HG02798 (cell line): ENCODE results near the gene CAMTA1.

Experiments
- ATAC-seq: cut with Tn5 transposase; IDR thresholded peaks from one replicate; pipeline ENCODE4 v1.9.1; 2021; ENCODE audit warnings: mild to moderate bottlenecking; ENCODE audit not compliant: unreplicated experiment, poor library complexity

CAMTA1 gene

DNA sequence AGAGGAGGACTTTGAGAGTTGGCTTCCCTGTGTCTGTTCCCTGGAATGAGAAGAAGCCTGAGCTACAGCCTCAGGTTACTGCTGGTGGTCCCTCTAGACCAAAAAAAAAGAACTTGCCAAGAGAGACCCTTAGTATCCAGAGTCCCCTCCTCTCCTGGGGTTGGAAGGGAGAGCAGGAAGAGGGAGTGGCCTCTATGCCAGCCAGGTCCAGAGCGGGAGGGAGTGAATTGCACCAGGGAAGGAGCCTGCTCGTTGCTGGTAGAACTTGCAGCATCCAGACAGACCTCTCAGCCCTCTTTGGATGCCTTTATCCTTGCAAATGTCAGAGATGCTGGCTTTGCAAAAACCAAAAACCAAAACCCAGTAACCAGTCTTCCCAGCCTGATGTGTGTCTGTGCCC is 494.5 kb downstream of the CAMTA1 start:
- ATAC-seq: no peak

DNA sequence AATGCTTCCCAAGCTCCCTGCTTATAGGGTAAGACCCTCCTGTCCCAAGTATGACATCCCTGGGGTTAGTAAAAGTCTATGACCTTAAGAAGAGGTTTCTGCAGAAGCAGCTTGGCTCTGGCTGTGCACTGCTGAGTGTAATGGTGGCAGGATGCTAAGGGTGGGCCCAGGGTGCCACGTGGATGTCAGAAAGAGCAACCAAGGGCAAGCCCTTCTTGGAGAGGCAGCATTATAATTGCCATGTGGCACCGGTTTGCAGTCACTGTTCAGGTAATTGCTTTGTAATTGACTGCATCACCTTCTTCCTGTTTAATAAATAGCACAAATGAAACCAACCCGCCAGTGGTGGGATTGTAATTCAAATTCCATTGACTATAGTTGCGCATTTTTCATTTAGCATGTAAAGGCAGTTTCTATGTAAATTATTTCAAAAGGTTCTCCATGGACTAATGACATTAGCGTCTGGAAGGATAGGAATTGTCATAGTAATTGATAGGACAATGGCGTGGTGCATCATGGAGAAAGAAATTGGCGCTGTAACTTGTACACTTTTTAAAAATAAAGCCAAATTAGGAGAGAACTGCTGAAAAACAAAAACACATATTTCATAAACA is 495.2 kb downstream of the CAMTA1 start:
- ATAC-seq: no peak

DNA sequence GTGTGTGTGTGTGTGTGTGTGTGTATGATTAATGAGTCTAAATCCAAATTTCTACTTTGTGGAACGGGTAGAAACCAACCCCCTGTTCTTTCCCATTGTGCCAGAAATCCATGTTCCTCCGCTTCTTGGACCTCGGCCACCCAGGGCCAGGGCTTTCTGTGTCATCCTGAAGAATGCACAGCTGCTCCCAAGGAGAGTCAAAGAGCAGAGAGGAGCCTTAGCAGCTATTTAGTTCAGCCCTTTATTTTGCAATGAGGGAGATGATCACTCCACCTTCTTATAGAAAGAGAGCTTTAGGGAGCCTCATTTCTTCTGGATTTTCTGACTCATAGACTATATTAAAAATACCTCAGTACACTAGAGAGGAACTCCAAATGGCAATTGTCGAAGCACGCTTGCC is 496.6 kb downstream of the CAMTA1 start:
- no peak for ATAC-seq

DNA sequence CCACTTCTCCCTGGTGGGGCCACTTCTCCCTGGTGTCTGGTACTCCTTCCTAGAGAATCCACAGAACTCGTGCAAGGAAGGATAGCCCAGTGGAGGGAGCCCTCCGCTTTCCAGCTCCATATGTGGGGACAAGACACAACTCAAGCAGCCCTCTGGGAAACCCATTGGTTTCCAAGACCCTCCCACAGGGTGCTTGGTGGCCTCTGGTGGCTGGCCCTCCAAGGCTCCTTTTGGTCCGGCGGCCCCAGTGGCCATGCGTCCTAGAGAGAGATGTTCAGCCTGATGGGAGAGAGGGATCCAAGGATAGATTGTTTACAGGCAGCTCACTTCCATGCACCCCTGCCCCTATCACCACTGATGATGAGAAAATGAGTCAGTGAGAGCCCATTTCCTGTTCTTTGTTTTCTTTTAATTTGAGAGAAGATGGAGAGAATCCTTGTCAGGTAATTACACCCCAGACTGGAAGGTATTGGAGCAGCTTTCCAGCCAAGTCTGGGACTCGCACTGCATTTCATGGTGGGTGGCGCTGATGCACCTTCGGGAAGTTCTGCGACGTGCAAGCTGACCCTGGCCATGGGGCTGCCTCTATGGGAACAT is 499.7 kb downstream of the CAMTA1 start:
- no peak for ATAC-seq

DNA sequence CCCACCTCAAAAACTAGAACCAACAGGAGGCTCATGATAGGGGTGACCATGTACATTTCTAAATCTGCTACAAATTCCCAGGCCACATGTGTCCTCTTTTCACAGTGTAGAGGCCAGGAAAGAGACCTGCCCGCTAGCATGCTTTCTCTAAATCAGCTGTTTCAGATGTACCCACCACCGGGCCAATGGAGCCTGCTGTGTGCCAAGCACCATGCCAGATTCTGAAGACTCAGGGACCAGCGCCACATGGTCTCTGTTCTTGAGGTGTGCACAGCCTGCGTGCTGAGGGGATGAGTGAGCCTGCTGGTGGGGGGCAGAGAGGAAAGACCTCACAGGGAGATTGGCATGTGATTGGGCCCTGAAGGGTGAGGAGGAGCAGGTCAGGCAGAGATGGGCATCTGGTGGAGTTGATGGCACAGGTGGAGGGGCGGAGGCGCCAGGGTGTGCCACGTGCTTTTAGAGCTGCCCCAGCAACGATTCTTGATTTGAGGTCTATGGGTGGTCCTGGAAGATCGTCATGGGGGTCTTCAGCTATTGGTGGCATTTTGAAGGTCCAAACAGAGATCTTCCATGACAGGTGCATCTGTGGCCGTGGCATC is 500.7 kb downstream of the CAMTA1 start:
- no peak for ATAC-seq

DNA sequence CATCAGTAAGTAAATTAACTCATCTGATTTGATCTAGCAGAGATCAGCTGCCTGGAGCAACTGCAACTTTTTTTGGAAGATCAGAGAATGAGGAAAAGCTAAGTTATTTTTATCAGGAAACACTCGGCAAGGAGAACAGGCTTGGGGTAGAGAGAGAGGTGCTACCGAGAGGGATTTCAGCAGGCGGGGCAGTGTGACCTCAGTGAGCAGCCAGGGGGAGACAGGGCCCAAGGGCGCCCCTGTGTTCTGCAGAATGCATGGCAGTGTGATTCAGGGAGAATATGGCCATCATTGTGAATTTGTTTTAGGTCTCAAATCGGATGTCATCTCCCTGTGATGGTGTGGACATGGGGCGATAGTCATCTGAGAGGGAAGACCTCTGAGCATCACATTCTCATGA is 501.8 kb downstream of the CAMTA1 start:
- no peak for ATAC-seq

DNA sequence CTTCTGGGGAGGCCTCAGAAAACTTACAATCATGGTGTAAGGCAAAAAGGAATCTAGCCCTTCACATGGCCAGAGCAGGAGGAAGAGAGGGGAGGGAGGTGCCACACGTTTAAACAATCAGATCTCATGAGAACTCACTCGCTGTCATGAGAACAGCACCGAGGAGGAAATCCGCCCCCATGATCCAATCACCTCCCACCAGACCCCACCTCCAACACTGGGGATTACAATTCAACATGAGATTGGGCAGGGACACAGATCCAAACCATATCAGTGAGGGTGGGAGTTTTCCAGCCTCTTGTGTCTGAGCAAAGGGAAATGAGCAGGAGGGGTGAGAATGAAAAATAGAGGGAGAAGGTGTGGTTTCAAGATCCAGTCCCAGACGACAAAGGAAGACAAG is 503.7 kb downstream of the CAMTA1 start:
- ATAC-seq: no peak

DNA sequence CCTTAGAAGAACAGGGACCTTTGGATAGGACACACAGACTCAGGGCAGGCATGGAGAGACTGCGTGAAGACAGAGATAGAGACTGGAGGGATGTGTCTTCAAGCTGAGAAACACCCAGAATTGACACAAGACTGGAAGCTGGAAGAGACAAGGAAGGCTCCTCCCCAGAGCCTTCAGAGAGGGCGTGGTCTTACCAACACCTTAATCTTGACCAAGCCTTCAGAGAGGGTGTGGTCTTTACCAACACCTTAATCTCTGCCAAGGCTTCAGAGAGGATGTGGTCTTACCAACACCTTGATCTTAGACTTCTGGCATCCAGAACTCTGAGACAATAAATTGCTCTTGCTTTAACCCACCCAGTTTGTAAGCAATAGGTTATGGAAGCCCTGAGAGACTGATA is 504.4 kb downstream of the CAMTA1 start:
- ATAC-seq: no peak

DNA sequence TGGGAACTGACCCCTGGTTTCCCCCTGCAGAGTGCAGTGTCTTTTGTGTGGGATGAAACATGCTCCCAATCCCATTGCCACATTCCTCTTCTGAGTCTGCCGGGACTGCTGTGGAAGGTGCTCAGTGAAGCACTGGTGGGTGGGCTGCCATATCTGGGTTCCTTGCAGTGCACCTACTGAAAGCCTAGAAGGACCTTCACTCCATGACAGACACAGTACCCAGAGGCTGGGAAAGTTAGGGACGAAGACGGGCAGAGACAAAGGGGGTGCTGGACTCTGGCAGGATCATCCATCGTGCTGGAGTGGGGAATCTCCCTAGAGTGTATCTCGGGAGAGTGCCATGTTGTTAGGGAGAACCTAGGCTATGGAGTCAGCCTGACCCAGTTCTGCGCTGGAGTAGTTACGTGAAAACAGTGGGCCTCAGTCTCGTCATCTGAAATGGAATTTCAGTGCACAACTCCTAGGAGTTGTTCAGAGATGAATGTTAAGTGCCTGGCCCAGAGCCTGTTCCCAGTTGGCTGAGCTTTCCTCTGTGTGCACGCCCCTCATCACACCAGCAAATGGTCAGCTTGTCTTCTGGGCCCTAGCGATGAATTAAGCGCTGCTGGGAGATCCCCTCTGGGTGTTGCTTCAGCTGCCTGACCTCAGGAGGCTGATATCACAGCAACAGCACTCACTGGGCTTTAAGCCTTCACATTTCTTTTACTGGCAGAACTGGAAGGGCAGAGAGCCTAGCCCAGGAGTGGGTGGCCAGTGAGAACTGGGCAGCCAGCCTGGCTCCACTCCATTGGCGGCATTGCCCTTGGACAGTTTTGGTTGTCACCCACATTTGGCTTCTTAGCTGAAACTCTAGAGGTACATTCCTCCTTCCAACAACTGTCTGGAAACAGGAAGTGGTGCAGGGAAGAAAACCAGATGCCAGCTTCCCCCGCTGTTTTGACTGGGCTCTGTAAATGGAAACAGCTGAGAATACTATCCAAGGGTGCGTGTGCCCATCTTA is 506.0 kb downstream of the CAMTA1 start:
- ATAC-seq: no peak

DNA sequence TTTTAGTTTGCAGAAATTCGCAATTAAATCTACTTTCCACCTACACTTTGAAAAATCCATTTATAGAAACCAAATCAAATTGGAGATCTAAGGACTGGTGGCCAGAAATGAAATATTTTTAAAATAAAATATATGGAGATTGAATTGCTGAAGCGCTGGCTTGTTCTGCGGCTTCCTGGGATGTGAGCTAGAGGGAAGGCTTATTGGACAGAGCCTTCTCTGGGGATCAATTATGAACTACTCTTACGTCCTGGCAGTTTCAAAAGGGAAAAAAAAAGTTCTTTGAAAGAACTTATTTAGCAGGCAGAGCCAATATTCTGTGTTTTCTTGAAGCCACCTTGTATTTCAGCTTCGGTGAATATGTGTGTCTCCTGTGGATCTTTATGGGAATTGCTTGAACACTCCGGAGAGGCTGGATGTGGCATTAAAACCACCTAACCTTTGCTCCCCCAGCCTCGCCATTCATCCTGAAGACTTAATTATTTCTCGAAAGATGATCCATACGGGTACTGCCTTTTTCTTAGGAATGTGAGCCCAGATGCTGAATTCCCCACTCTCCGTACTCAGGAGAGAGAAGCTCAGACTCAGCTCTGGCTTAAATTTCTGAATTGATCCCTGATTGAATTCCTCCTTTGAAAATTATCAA is 506.9 kb downstream of the CAMTA1 start:
- ATAC-seq: no peak

DNA sequence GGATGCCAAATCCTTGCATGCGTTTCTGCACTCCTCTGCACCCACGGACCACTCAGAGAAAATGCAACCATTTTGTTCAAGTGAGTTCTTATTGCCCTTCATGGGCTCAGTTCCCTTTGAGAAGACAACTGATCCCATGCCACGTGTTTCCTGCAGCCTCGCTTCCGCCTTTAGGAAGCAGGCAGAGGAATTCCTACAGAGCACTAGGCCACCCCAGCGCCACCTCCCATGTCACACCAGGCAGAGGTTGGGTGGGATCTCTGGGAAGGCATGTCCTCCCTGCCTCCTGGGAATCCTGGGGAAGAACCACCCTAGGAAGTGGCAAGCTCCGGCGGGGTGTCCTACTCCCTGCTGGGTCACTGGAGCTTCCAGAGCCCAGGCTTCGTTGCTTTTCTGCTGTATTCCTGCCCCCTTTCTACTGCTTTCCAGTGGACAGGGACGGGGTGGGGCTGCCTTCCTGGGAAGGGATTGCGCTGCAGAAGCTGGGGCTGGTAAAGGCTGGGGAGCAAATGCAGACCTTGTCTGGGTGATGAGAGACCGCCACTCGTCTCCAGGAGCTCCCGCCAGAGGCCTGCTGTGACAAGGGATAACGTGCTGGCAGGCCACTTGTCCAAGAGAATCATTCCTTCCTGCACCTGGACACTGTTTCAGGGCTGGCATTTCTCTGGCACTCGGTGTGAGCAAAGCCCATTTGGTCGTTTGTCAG is 507.6 kb downstream of the CAMTA1 start:
- no peak for ATAC-seq

DNA sequence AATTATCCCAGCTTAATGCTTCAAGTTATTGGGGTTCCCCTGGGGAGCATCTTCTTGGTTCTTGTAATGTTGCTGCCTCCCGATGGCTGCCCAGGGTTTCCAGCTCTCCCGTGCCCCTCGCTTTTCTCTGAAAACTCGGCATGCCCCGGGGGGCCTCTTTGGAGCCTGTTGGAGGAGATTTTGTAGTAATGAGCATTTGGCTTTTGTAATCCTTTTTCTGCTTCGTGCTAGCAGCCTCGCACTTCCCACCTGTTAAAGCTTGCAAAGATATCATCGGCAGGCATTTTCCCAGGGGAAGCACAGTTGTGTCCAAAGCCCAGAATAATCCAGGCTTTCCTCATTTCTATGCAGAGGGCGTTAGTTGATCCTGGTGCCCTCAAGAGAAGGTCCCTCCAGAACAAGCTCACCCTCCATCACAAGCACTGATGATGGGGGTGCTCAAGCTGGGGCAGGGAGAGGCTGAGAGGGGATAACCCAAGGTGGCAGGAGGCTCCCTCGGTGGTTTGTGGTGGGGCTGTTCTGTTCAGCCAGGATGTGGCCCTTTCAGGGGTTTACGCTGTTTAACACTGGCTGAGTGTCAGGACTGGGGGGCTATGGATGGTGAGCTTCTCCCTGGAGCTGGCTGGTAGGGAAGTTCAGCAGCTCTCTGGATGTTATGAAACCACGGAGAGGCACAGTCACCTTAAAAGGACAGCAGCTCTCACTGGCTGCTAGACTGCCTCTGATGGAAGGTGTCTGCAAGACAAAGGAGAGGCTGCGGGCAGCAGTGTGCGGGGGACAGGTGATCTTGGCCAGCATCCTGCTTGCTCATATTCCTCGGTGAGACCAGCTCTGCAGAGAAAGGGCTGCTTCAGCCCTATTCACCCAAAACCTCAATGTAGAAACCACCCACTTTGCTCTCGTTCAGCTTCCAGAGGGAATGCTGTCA is 508.7 kb downstream of the CAMTA1 start:
- no peak for ATAC-seq

DNA sequence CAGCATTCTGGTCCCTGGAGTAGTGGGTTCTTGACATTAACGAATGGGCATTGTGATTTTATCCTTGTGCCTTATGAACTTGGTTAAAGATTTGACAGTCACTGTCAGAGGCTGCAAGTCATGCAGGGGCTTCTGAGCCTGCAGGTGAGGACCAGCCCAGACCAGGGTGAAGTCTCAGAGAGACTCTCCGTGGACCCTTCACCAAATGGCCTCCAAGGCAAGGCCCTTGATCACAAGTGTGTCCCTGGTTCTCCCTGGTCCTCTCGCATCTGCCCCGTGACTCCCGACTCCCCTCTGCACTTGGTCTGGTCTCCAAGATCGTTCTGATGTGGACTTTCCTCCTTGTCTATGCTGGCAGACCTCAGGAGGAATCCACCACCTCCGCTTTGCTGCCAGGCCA is 509.4 kb downstream of the CAMTA1 start:
- ATAC-seq: no peak

DNA sequence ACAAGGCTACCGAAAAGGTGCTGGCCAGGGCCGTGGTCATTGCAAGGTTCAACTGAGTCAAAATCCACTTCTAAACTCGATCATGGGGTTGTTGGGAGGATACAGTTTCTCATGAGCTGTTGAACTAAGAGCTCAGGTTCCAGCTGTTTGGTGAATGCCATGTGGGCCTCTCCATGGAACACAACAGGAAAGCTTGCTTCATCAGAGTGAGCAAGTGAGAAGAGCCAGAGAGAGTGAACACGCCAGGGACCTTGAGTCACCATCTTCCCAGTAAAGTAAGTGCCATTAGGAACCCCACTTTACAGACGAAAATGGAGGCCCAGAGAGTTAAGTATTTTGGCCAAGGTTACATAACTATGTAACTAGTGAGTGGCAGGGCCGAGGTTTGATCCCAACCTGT is 510.7 kb downstream of the CAMTA1 start:
- no peak for ATAC-seq

DNA sequence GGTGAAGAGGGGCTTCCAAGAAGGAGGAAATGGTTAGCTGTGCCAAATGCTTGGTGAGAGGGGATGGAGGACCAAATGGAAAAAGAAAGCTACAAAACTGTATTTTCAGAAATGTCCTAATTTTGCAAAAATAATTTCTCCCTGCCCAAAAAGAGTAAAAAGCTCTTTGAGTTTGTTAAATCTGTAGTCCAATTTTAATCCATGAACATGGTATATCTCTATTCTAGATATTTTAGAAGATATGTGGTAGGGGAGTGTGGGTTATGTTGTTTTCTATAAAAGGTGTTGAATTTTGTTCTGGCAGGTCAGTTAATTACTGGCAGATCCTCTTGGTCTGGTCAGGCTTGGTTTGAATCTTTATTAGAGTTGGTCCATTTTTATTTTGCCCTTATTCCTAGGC is 511.7 kb downstream of the CAMTA1 start:
- no peak for ATAC-seq

DNA sequence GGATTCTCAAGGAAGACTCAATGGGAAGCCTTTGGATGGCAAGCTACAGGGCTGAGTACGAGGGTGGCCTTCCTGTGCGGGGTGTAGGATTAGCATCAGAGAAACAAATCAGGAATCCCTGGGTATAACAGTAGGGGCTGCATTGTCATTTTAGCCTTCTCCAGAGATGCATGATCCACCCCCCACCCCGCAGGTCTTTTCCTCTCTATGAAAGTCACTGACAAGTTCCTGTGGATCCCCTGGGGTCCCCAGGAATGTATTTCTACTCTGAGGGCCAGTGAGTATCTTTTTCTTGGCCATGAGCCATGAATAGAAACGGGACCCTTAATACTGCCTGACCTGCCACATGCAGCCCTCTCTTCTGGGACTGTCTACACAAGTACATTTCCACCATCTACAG is 512.9 kb downstream of the CAMTA1 start:
- no peak for ATAC-seq

DNA sequence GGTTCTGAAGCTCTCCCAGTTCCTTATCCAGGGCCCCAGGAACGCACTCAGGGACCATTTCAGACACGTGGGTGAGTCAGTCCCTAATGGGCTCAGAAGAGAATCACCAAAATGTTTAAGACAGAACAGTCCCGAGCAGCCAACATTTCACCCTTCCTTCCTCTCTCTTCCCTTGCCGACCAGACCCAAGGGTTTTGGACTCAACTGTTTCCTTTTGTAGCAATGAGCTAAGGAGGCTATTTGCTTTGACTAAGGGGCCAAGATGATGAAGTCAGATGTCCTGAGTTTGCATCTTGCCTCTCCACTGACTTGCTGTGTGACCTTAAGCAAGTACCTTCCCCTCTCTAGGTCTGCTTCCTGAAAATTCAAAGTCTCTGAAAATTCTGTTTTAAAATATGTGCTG is 513.5 kb downstream of the CAMTA1 start:
- ATAC-seq: no peak

DNA sequence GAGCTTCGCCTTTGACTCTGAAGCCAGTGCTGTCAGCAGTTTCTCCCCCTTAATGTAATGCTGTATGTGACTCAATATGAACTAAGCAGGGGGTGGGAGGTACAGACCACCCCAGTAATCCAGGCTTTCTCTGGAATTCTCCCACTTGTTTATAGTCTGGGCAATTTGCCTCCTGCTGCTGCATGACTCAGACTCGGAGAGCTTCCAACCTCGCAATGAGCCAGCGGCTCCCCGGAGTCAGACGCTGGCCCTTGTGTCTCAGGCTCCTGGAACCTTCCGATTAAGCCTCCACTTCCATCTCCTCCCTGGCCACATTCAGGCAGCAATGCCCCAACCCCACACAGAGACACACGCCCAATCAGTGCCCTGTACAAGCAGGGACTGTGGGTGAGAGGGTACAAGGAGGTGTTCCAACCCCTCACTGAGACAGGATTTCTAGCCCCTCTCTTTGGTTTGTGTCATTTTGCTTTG is 514.1 kb downstream of the CAMTA1 start:
- no peak for ATAC-seq

DNA sequence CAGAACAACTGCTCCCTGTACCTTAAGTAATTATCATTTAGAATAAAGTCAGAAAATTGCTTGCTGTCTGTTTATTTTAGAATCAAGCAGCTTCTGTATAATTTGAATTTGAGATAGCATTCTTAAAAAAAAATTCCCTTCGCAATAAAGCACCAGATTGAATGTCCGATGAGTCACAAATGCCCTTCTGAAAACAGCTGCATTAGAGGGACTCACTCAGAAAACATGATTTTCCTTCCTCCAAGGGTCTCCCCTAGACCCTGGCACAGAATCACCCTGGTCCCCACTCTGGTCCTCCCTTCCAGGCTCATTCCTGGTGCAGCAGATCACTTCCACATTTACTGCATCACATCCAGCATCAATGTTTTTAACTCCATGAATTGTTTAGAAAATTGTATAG is 514.7 kb downstream of the CAMTA1 start:
- ATAC-seq: no peak
